Naive thymus-derived CD4-positive, alpha-beta T cell (primary cell): ENCODE results near the gene C1orf159. TPM values are rescaled to one million over a fixed set of nuclear protein-coding genes. Genes with fewer than 3 reads are reported as not detected.

Experiments
- ATAC-seq: fragments of 150-1000 bp; cut with Tn5 transposase; 2 replicates; pipeline ENCODE4 v1.10.0; 2021; ENCODE audit warnings: mild to moderate bottlenecking, moderate library complexity
- CTCF ChIA-PET: fragments of 350-600 bp; sonication (Branson Sonifier 250); formaldehyde crosslinking; loops from one replicate; lab custom pipeline; 2021; ENCODE audit warnings: antibody characterized with exemption; lab: Charles Lee
- POLR2A ChIA-PET: fragments of 350-600 bp; sonication (Branson Sonifier 250); formaldehyde crosslinking; loops from one replicate; lab custom pipeline; 2021; ENCODE audit warnings: antibody characterized with exemption, inconsistent platforms; lab: Charles Lee
- DNase-seq, 9 donors: peaks; one replicate each; pipeline versions ENCODE4 v3.0.0 to v3.0.0-alpha.2; 2020 to 2022; ENCODE audit warnings: mixed read lengths in 1 of 9
- H3K27ac ChIP-seq: one replicate; pipeline ENCODE4 v1.7.0; 2013; ENCODE audit warnings: mild to moderate bottlenecking, low read depth, low read length, moderate library complexity
- H3K27me3 ChIP-seq, 2 donors: one replicate each; pipeline ENCODE4 v1.7.0; 2013; ENCODE audit warnings: low read length in 2 of 2, mild to moderate bottlenecking in 2 of 2, moderate library complexity in 2 of 2; ENCODE audit not compliant: control insufficient read depth in 2 of 2, insufficient read depth in 2 of 2
- H3K36me3 ChIP-seq, 3 experiments: 1 replicate in 2 of 3; 2 replicates in 1 of 3; pipeline ENCODE4 v1.7.0; 2013; ENCODE audit warnings: low read length in 3 of 3, mild to moderate bottlenecking in 3 of 3, moderate library complexity in 1 of 3; ENCODE audit not compliant: insufficient read depth in 3 of 3, control insufficient read depth in 2 of 3
- H3K4me1 ChIP-seq, 2 donors: one replicate each; pipeline ENCODE4 v1.7.0; 2013; ENCODE audit warnings: low read length in 2 of 2, mild to moderate bottlenecking in 2 of 2, moderate library complexity in 1 of 2; ENCODE audit not compliant: control insufficient read depth in 2 of 2, insufficient read depth in 2 of 2
- H3K4me3 ChIP-seq: 2 replicates; pipeline ENCODE4 v1.7.0; 2013; ENCODE audit warnings: mild to moderate bottlenecking, low read length
- H3K9me3 ChIP-seq, 3 experiments: 1 replicate in 2 of 3; 2 replicates in 1 of 3; pipeline ENCODE4 v1.7.0; 2013; ENCODE audit warnings: low read length in 3 of 3; ENCODE audit not compliant: control insufficient read depth in 2 of 3
- H3K27ac Mint-ChIP-seq, 9 donors: one replicate each; pipeline ENCODE4 v1.8.0; 2020 to 2022; ENCODE audit warnings: mixed read lengths in 9 of 9, mild to moderate bottlenecking in 8 of 9, moderate library complexity in 5 of 9, inconsistent platforms in 2 of 9
- H3K27me3 Mint-ChIP-seq, 5 donors: one replicate each; pipeline ENCODE4 v1.8.0; 2021 to 2022; ENCODE audit warnings: mixed read lengths in 5 of 5, mild to moderate bottlenecking in 1 of 5
- H3K36me3 Mint-ChIP-seq, 5 donors: one replicate each; pipeline ENCODE4 v1.8.0; 2020 to 2022; ENCODE audit warnings: mixed read lengths in 5 of 5, mild to moderate bottlenecking in 3 of 5, inconsistent platforms in 1 of 5
- H3K4me1 Mint-ChIP-seq, 7 donors: one replicate each; pipeline ENCODE4 v1.8.0; 2020 to 2022; ENCODE audit warnings: mixed read lengths in 7 of 7, mild to moderate bottlenecking in 3 of 7, inconsistent platforms in 1 of 7
- H3K4me3 Mint-ChIP-seq, 10 donors: one replicate each; pipeline ENCODE4 v1.8.0; 2020 to 2022; ENCODE audit warnings: mild to moderate bottlenecking in 10 of 10, mixed read lengths in 10 of 10, moderate library complexity in 6 of 10, inconsistent platforms in 2 of 10
- H3K9me3 Mint-ChIP-seq, 11 donors: one replicate each; pipeline ENCODE4 v1.8.0; 2020 to 2022; ENCODE audit warnings: mixed read lengths in 11 of 11, mild to moderate bottlenecking in 4 of 11, inconsistent platforms in 1 of 11, moderate library complexity in 1 of 11
- intact Hi-C, 2 donors: fragments of 100-400 bp; cut with micrococcal nuclease; formaldehyde crosslinking; loops; one replicate each; pipeline ENCODE4 v1.15.1; 2023
- polyA plus RNA-seq, 2 donors: library from polyadenylated mRNA; unstranded; fragments of 300-500 nt; fragmentation: Illumina TruSeq; gene quantifications; one replicate each; pipeline ENCODE4 v1.2.3, GENCODE V29; 2021
- total RNA-seq, 6 experiments: library from RNA in 5 of 6; stranded (reverse) in 5 of 6; gene quantifications; 1 replicate in 5 of 6; 2 replicates in 1 of 6; pipeline ENCODE4 v1.2.3 and lab custom pipeline; 2021 to 2026

Gene C1orf159
- total and polyA plus RNA-seq, 7 experiments from 2014 or later, result 6.4 to 21.9 (median 19.2) TPM

- ChIA-PET CTCF (interaction anchor here (0.9 kb wide), 1 partner anchor 10 kb away, joined by 4 read pairs; no protein-coding TSS in a partner anchor), POLR2A (no interaction called here)
- Mint-ChIP-seq H3K9me3 (no peaks in the 10 kb centered on the region), H3K27me3 (no peaks in the 10 kb centered on the region), H3K4me3 (no peak overlapping the region), H3K36me3 (no peaks in the 10 kb centered on the region), H3K27ac (no peak overlapping the region), H3K4me1 (peaks cover 0 to 12% (median 3%) of the 10 kb centered on the region in 7 donors)
- H3K27me3 ChIP-seq, result no peaks in the 10 kb centered on the region
- H3K4me3 ChIP-seq, result no peak overlapping the region
- H3K4me1 ChIP-seq, result peaks cover 0 to 1% of the 10 kb centered on the region in 2 donors
- DNase-seq, result no peak
- intact Hi-C loops, result no loop called here
- H3K36me3 ChIP-seq, result no peaks in the 10 kb centered on the region
- H3K27ac ChIP-seq, result no peak overlapping the region
- no peak for ATAC-seq
- H3K9me3 ChIP-seq, result no peaks in the 10 kb centered on the region
Measured at GRCh38 chr1:1132042-1132950, 16.4 kb upstream of the C1orf159 start.

GRCh38 chr1:1130206-1131120 is 14.6 kb upstream of the C1orf159 start:
- no peak overlapping the region for H3K4me3 Mint-ChIP-seq
- ATAC-seq (no peak), DNase-seq (no peak)
- no peaks in the 10 kb centered on the region for H3K27me3 Mint-ChIP-seq
- no peak overlapping the region for H3K4me3 ChIP-seq
- ChIA-PET CTCF (interaction anchor here (0.8 kb wide), 2 partner anchors 8 to 160 kb away, joined by 3 to 4 read pairs; no protein-coding TSS in a partner anchor), POLR2A (no interaction called here)
- H3K9me3 Mint-ChIP-seq, result no peaks in the 10 kb centered on the region
- no peaks in the 10 kb centered on the region for H3K36me3 ChIP-seq
- intact Hi-C loops, result no loop called here
- H3K27me3 ChIP-seq, result no peaks in the 10 kb centered on the region
- H3K9me3 ChIP-seq, result no peaks in the 10 kb centered on the region
- H3K27ac Mint-ChIP-seq, result no peak overlapping the region
- H3K36me3 Mint-ChIP-seq, result no peaks in the 10 kb centered on the region
- peaks cover 0 to 4% (median 0%) of the 10 kb centered on the region in 7 donors for H3K4me1 Mint-ChIP-seq
- no peak overlapping the region for H3K27ac ChIP-seq
- H3K4me1 ChIP-seq, result no peaks in the 10 kb centered on the region

GRCh38 chr1:1129381-1129821 is 13.5 kb upstream of the C1orf159 start:
- H3K4me3 Mint-ChIP-seq, result no peak overlapping the region
- no peak overlapping the region for H3K27ac ChIP-seq
- no peaks in the 10 kb centered on the region for H3K36me3 Mint-ChIP-seq
- H3K4me3 ChIP-seq, result no peak overlapping the region
- H3K27me3 ChIP-seq, result no peaks in the 10 kb centered on the region
- H3K4me1 ChIP-seq, result no peaks in the 10 kb centered on the region
- no peaks in the 10 kb centered on the region for H3K36me3 ChIP-seq
- POLR2A ChIA-PET, result no interaction called here
- DNase-seq (no peak), ATAC-seq (no peak)
- H3K9me3 ChIP-seq, result no peaks in the 10 kb centered on the region
- no peaks in the 10 kb centered on the region for H3K27me3 Mint-ChIP-seq
- no peak overlapping the region for H3K27ac Mint-ChIP-seq
- H3K4me1 Mint-ChIP-seq, result no peaks in the 10 kb centered on the region
- no peaks in the 10 kb centered on the region for H3K9me3 Mint-ChIP-seq
- CTCF ChIA-PET, result no interaction called here
- intact Hi-C loops, result no loop called here

GRCh38 chr1:1128454-1129139 is 12.7 kb upstream of the C1orf159 start:
- Histone ChIP-seq H3K4me1 (no peaks in the 10 kb centered on the region), H3K27me3 (no peaks in the 10 kb centered on the region), H3K4me3 (no peak overlapping the region), H3K9me3 (no peaks in the 10 kb centered on the region), H3K36me3 (no peaks in the 10 kb centered on the region), H3K27ac (no peak overlapping the region)
- peaks cover 0 to 5% (median 0%) of the 10 kb centered on the region in 7 donors for H3K4me1 Mint-ChIP-seq
- H3K36me3 Mint-ChIP-seq, result no peaks in the 10 kb centered on the region
- ChIA-PET CTCF (no interaction called here), POLR2A (no interaction called here)
- H3K9me3 Mint-ChIP-seq, result peaks cover 0 to 3% (median 0%) of the 10 kb centered on the region in 11 donors
- H3K27me3 Mint-ChIP-seq, result no peaks in the 10 kb centered on the region
- no peak overlapping the region for H3K27ac Mint-ChIP-seq
- no peak overlapping the region for H3K4me3 Mint-ChIP-seq
- intact Hi-C loops, result no loop called here
- DNase-seq, result no peak
- no peak for ATAC-seq

- Mint-ChIP-seq H3K4me1 (peaks cover 0 to 11% (median 0%) of the 10 kb centered on the region in 7 donors), H3K27me3 (peaks cover 0 to 2% (median 0%) of the 10 kb centered on the region in 5 donors), H3K9me3 (peaks cover 0 to 3% (median 0%) of the 10 kb centered on the region in 11 donors), H3K36me3 (no peaks in the 10 kb centered on the region), H3K27ac (no peak overlapping the region), H3K4me3 (no peak overlapping the region)
- Histone ChIP-seq H3K4me3 (no peak overlapping the region), H3K36me3 (no peaks in the 10 kb centered on the region), H3K4me1 (no peaks in the 10 kb centered on the region), H3K27ac (no peak overlapping the region), H3K9me3 (no peaks in the 10 kb centered on the region), H3K27me3 (no peaks in the 10 kb centered on the region)
- ChIA-PET CTCF (no interaction called here), POLR2A (no interaction called here)
- no peak for ATAC-seq
- no peak for DNase-seq
- intact Hi-C loops, result no loop called here
Measured at GRCh38 chr1:1127551-1128451, 11.9 kb upstream of the C1orf159 start.
